Gastrocnemius medialis (tissue), 4 donors: ENCODE data around the gene MYBL2.

ENCODE experiments used
- CTCF ChIP-seq, 5 experiments: fragments of 450-650 bp in 3 of 5; fragments of 200-600 bp in 2 of 5; sonication (generic) in 2 of 5; IDR thresholded peaks in 4 of 5; conservative IDR thresholded peaks in 1 of 5; 1 replicate in 4 of 5; 2 replicates in 1 of 5; pipeline ENCODE4 v1.5.1; 2016 to 2019; ENCODE audit warnings: antibody characterized with exemption in 5 of 5, mild to moderate bottlenecking in 3 of 5, moderate library complexity in 3 of 5
- POLR2A ChIP-seq, 2 donors: fragments of 450-650 bp; IDR thresholded peaks; one replicate each; pipeline ENCODE4 v1.6.1; 2017; ENCODE audit warnings: antibody characterized with exemption in 2 of 2, mild to moderate bottlenecking in 2 of 2, moderate library complexity in 2 of 2

- TF ChIP-seq CTCF (IDR thresholded peaks at IDR 0.05 in 4 of 5, conservative IDR thresholded peaks at IDR 0.05 in 1 of 5) = no peak
- no peak for TF ChIP-seq POLR2A (IDR thresholded peaks at IDR 0.05)
Measured at GRCh38 chr20:43631598-43631997, 35.3 kb upstream of the MYBL2 start.
